G401.6 (cell line): ENCODE data around the gene GNPTAB.

Experiments
- FAIRE-seq: peaks from 2 replicates; lab custom pipeline; 2012; peaks lifted over from hg19 to GRCh38; lab: Jason Lieb, UNC

Gene GNPTAB

GRCh38 chr12:101804409-101804808, 26.4 kb downstream of the GNPTAB start:
- no peak for FAIRE-seq

DNA sequence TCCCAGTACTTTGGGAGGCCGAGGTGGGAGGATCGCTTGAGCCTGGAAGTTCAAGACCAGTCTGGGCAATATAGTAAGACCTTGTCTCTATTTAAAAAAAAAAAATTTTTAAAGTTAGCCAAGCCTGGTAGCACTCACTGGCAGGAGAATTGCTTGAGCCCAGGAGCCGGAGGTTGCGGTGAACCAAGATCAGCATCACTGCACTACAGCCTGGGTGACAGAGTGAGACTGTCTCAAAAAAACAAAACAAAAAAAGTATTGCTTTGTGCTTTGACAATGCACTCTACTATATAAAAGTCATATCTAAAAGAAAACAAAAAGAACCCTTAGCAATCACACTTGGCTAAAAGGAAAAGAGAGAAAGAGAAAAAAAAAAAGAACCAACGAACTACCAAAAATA, 26.8 kb downstream of the GNPTAB start:
- no peak for FAIRE-seq

DNA sequence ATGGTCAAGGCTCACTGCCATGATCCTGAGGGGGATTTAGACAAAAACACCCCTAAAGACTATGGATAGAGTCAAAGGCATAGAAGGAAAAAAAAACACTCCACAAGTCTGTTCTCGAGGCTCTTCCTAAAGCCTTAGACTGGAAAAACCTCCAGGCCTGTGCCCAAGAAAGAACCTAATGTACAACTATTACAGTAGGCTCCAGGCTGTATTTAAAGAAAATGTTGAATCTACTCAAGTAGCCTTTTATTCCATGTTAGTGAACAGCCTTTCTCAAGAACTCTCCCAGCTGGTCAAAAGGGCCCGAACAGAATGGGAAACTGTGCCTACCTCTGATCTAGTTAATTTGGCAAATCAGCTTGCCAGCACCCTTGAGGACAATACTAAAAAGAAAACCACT, 28.3 kb downstream of the GNPTAB start:
- no peak for FAIRE-seq

GRCh38 chr12:101799774-101800173, 31.0 kb downstream of the GNPTAB start:
- FAIRE-seq: no peak

GRCh38 chr12:101795786-101796185, 35.0 kb downstream of the GNPTAB start:
- FAIRE-seq: no peak

DNA sequence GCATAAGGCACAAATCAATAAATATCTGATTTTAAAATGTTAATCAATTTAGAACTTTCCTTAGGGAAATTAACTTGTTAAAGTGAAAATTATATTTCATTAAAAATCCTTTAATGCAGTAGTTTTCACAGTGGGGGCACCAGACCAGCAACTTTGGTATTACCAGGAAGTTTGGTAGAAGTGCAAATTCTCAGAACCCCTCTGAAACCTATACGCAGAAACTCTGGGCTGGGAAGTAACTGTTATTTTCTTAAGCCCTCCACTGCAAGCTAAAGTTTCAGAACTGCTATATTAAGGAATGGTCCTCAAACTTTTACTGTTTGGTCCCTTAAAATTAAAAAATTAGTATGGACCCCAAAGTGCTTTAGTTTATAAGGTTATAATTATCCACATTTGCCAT, 35.7 kb downstream of the GNPTAB start:
- FAIRE-seq: no peak

DNA sequence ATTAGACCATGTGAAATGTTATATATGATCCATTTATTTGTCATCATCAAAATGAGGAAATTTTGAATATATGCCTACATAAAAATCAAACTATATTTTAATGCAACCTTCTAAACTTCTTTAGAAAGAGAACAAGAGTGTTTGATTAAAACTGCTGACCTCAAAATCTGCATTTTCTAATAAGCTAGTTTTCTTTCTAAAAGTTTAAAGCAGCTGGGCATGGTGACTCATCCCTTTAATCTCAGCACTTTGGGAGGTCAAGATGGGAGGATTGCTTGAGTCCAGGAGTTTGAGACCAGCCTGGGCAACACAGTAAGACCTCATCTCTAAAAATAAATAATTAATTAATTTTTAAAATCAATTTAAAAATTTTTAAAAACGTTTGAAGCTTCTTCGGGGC, 36.2 kb downstream of the GNPTAB start:
- FAIRE-seq: peak; percentile 39

- no peak for FAIRE-seq
These were observed 37.4 kb downstream of the GNPTAB start for GRCh38 chr12:101793401-101793800.

DNA sequence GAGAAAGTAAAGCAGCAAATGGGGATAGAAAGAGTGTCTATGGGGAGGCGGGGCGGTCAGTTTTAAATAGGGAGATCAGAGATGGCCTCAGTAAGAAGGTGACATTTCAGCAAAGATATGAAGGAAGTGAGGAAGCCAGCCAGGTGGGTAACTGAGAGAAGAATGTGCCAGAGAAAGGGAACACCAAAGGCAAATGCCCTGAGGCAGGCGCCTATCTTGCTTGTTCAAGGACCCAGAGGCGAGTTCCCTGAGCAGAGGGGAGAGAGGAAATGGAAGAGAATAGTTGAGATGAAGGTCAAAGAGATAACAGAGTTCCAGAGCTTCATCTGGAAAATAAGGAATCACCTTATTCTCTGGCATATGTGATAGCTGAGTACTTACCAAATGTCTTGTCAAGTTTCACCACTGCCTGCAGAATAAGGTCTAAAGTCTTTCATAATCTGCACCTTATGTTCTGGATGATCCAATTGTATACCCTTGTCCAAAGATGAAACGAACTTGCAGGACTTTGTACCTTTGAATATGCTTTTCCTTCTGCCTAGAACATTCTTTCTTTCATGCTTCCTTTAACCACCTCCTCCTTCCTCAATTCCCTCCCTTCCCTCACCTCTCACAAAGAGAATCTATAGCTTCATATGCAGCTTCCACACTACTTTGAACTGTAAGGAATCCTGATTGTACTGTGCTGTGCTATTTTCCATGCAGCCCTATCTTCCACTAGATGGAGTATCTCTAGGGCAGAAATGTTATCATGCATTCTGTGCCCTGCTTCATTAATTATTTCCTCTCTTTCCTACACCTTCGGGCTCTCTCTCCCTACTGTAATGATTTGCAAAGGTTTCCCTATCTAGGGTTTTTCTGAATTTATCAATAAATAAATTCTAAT, 38.5 kb downstream of the GNPTAB start:
- FAIRE-seq: no peak

DNA sequence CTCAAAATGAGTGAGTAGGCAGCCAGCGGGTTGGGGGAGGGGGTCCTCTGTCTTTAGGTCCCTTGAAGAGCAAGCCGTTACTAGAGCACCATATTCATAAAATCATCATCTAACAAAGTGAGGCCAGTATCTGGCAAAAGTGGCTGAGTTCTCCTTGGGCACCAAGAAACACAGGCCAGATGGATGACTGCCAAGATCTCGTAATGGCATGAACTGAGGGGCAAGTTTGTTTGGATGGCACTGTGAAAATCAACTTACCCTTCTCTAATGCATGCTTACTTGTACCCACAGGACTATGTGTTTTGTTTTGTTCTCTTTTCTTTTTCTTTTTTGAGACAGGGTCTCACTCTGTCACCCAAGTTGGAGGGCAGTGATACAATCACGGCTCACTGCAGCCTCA, 41.6 kb downstream of the GNPTAB start:
- FAIRE-seq: no peak

DNA sequence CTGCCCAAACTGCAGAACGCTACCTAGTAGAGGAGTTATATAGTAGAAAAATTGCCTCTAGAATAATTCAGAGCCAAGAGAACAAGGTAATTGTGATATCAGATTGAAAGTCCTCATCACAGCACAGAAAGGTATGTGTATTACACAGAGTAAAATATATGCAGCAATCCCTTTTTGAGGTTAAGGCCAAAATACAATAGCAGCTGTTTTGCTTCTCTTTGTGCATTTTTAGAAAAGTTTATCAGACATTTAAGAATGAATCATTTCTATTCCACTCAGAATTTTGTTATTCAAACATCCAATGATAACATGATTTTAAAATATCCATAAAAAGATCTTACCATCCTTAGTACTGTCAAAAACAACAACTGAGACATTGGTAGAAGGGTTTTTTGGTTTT, 45.1 kb downstream of the GNPTAB start:
- no peak for FAIRE-seq

GRCh38 chr12:101784376-101784775, 46.4 kb downstream of the GNPTAB start:
- FAIRE-seq: no peak

DNA sequence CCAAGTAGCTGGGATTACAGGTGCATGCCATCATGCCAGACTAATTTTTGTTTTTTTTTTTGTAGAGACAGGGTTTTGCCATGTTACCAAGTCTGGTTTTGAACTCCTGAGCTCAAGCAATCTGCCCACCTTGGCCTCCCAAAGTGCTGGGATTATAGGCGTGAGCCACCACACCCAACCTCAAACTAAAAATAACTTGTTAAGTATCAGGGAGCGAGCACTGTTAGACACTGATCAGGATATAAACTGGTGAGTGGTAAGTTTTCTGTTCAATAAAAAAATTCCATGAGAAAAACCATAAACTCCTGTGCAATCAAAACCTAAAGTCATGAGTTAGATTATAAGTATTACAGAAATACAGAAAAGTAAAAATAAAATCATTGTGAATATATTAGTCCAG, 46.9 kb downstream of the GNPTAB start:
- no peak for FAIRE-seq

- no peak for FAIRE-seq
These were observed 47.6 kb downstream of the GNPTAB start for GRCh38 chr12:101783150-101783549.

- FAIRE-seq: no peak
These were observed 48.5 kb downstream of the GNPTAB start for GRCh38 chr12:101782273-101782731.

- FAIRE-seq: no peak
These were observed 48.9 kb downstream of the GNPTAB start for GRCh38 chr12:101781834-101782233.

- no peak for FAIRE-seq
These were observed 50.2 kb downstream of the GNPTAB start for GRCh38 chr12:101780599-101780998.

- no peak for FAIRE-seq
These were observed 51.1 kb downstream of the GNPTAB start for GRCh38 chr12:101779626-101780025.

DNA sequence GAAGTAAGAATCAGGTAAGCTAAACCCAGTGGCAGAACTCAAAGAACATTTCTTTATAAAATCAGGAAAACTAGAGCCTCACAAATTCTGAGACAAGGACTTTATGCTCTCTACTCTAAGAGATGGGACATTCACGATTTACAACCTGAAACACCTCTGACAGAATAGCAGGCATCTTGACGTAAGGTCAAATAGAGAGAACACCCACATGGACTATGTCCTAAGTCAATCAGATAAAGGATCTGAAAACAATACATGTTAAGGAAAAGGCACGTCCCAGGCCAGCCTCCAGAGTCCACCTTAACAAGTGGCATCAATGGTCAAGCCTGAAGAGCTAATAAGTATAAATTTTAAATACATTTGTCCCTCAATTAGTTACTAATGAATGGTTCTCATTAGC, 51.6 kb downstream of the GNPTAB start:
- FAIRE-seq: no peak

DNA sequence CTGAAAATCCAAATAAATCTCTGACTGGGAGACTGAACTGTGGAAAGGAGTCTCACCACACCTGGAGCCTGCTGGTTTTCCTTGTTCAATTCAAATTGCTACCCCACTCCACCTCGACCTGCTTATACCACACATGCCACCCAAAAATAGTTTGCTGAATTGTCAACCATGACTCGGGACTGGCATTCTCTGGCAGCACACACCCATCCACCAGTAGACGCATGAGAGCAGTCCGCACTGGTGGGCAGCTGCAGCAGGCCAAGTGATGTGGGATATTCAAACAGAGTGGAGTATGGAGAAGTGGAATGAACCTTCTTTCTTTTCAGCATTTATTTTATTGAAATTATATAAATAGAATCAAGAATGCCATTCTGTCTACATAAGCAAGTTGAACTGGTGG, 52.8 kb downstream of the GNPTAB start:
- no peak for FAIRE-seq

- no peak for FAIRE-seq
These were observed 53.3 kb downstream of the GNPTAB start for GRCh38 chr12:101777485-101777884.

GRCh38 chr12:101775816-101776215, 54.9 kb downstream of the GNPTAB start:
- no peak for FAIRE-seq

DNA sequence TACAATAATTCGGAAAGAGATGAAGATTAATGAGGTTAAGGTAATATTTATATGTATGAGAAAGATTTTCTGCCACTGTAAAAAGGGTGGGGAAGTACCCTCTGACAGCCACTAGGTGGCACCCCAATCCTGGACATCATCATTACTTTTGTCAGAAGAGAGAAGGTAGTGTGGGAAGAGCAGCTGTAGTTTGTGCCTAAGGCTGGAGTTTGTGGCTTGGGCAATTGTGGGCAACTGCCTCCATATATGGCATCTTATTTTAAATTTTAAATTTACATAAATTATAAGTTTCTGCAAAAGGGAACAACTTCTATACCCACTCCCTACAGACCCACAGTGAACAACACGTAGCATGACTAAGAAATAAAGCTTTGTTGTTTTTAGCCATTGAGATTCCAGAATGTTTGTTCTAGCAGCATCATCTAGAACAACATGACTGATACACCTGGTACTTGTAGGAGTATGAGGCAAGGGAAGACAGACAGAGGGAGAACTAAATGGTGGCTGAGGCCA, 57.1 kb downstream of the GNPTAB start:
- peak; percentile 96 for FAIRE-seq
